ENCODE data around the gene USP5. TPM values are rescaled to one million over a fixed set of nuclear protein-coding genes. Genes with fewer than 3 reads are reported as not detected.

The USP5 gene, protein sequence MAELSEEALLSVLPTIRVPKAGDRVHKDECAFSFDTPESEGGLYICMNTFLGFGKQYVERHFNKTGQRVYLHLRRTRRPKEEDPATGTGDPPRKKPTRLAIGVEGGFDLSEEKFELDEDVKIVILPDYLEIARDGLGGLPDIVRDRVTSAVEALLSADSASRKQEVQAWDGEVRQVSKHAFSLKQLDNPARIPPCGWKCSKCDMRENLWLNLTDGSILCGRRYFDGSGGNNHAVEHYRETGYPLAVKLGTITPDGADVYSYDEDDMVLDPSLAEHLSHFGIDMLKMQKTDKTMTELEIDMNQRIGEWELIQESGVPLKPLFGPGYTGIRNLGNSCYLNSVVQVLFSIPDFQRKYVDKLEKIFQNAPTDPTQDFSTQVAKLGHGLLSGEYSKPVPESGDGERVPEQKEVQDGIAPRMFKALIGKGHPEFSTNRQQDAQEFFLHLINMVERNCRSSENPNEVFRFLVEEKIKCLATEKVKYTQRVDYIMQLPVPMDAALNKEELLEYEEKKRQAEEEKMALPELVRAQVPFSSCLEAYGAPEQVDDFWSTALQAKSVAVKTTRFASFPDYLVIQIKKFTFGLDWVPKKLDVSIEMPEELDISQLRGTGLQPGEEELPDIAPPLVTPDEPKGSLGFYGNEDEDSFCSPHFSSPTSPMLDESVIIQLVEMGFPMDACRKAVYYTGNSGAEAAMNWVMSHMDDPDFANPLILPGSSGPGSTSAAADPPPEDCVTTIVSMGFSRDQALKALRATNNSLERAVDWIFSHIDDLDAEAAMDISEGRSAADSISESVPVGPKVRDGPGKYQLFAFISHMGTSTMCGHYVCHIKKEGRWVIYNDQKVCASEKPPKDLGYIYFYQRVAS
- total RNA-seq, result 10 to 100 TPM; 31.8 to 33.4 TPM
- 46.8 TPM for polyA plus RNA-seq (2013, experiment 1 of 2)
- polyA plus RNA-seq (2013, experiment 2 of 2), result 48.7 TPM
- total RNA-seq, result 23.5 to 209 (median 81.8) reads per million in 172 experiments

- ChIA-PET CTCF (interaction anchor here (1.0 to 5.1 kb wide), 12 partner anchors 16 to 261 kb away, joined by 3 to 46 read pairs (median 6); partner anchors contain the start of genes C12orf57, COPS7A, MLF2 and RNU7-1), POLR2A (interaction anchor here (0.6 to 6.6 kb wide), 36 partner anchors 8 to 381 kb away, joined by 3 to 106 read pairs (median 4); partner anchors contain the start of genes C12orf57, CD4, COPS7A and ENO2)
- Histone ChIP-seq H3K36me3 (ENCODE audit: insufficient read depth, low read length) (peaks cover 25% of the 10 kb centered on the region), H3K27me3 (ENCODE audit: control insufficient read depth in 1 of 2, insufficient read depth in 2 of 2, low read length in 2 of 2) (no peaks in the 10 kb centered on the region), H3K4me1 (ENCODE audit: insufficient read depth, low read length) (peaks cover 42% of the 10 kb centered on the region), H3K9me3 (ENCODE audit: control insufficient read depth in 1 of 2, insufficient read depth in 1 of 2, low read length in 2 of 2) (no peaks in the 10 kb centered on the region), H3K27ac (ENCODE audit: low read depth in 1 of 2, low read length in 2 of 2) (peak within 1 kb of the TSS; percentile 89 to 95), H3K4me3 (ENCODE audit: low read length) (peak within 1 kb of the TSS; percentile 73)
- no peaks in the 10 kb centered on the region for H3K27me3 Mint-ChIP-seq
- H3K27ac Mint-ChIP-seq, result peak within 1 kb of the TSS; percentile 87
- ATAC-seq (ENCODE audit: poor library complexity) (peak; percentile 77), DNase-seq (peak; percentile 94 to 100 (median 97))
- H3K36me3 Mint-ChIP-seq (ENCODE audit: low read depth), result peaks cover 36% of the 10 kb centered on the region
- H3K9me3 Mint-ChIP-seq, result no peaks in the 10 kb centered on the region
- no peak for TF ChIP-seq CTCF (IDR thresholded peaks at IDR 0.05)
- peak within 1 kb of the TSS; percentile 91 for H3K4me3 Mint-ChIP-seq
- peaks cover 29% of the 10 kb centered on the region for H3K4me1 Mint-ChIP-seq (ENCODE audit: low read depth)
- intact Hi-C loops (cut with DNase I, micrococcal nuclease), result loop anchor here (1.0 to 5.0 kb wide), 9 partner anchors 15 to 190 kb away; partner anchors contain the start of genes EMG1 (in 2 of the 2), PHB2 (in 2 of the 2), CD4 (in 1 of the 2) and ING4 (in 1 of the 2)
Measured at GRCh38 chr12:6851921-6852650, at the start of gene USP5. Gene USP5 (plus strand): TSS chr12:6852150. CDS start chr12:6852180, 30 bp downstream.

DNA sequence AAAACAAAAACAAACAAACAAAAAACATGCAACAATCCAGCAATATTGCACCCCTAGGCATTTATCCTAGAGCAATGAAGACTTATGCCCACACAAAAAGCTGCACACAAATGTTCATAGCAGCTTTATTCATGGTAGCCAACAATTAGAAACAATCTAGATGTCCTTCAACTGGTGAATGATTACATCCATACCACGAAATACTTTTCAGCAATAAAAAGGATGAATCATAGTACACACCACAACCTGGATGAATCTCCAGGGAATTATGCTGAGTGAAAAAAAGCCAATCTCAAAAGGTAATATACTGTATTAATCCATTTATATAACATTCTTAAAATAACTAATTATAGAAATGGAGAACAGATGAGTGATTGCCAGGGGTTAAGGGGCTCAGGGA, 44.8 kb upstream of the USP5 start:
- Histone ChIP-seq H3K27me3 (ENCODE audit: control insufficient read depth in 1 of 2, insufficient read depth in 2 of 2, low read length in 2 of 2) (no peaks in the 10 kb centered on the region), H3K27ac (ENCODE audit: low read depth in 1 of 2, low read length in 2 of 2) (no peak overlapping the region), H3K36me3 (ENCODE audit: insufficient read depth, low read length) (peaks cover 52% of the 10 kb centered on the region), H3K4me1 (ENCODE audit: insufficient read depth, low read length) (peaks cover 6% of the 10 kb centered on the region), H3K4me3 (ENCODE audit: low read length) (no peak overlapping the region), H3K9me3 (ENCODE audit: control insufficient read depth in 1 of 2, insufficient read depth in 1 of 2, low read length in 2 of 2) (no peaks in the 10 kb centered on the region)
- DNase-seq (no peak), ATAC-seq (ENCODE audit: poor library complexity) (no peak)
- ChIA-PET POLR2A (no interaction called here), CTCF (no interaction called here)
- intact Hi-C loops (cut with DNase I, micrococcal nuclease), result no loop called here
- TF ChIP-seq CTCF (IDR thresholded peaks at IDR 0.05), result no peak
- Mint-ChIP-seq H3K27ac (no peak overlapping the region), H3K9me3 (no peaks in the 10 kb centered on the region), H3K27me3 (no peaks in the 10 kb centered on the region), H3K4me3 (no peak overlapping the region), H3K4me1 (ENCODE audit: low read depth) (peaks cover 29% of the 10 kb centered on the region), H3K36me3 (ENCODE audit: low read depth) (peaks cover 74% of the 10 kb centered on the region)
